NCI-H82 (cell line): ENCODE measurements around the gene CCM2.

Experiments used
- DNase-seq: peaks from one replicate; lab custom pipeline; 2025; lab: John Stamatoyannopoulos, UW

Gene CCM2

GRCh38 chr7:45082831-45083331 is 82.9 kb downstream of the CCM2 start:
- no peak for DNase-seq

- no peak for DNase-seq
Measured at GRCh38 chr7:45084336-45084735, 84.3 kb downstream of the CCM2 start.

- DNase-seq, result no peak
Measured at GRCh38 chr7:45084901-45085618, 85.1 kb downstream of the CCM2 start.

- no peak for DNase-seq
Measured at GRCh38 chr7:45085619-45086200, 85.7 kb downstream of the CCM2 start.

- no peak for DNase-seq
Measured at GRCh38 chr7:45086331-45087065, 86.5 kb downstream of the CCM2 start.

- no peak for DNase-seq
Measured at GRCh38 chr7:45087301-45088145, 87.5 kb downstream of the CCM2 start.

- DNase-seq, result peak; percentile 24
Measured at GRCh38 chr7:45088146-45088701, 88.2 kb downstream of the CCM2 start.

- DNase-seq, result peak; percentile 82
Measured at GRCh38 chr7:45088821-45089340, 88.9 kb downstream of the CCM2 start, which contains the start of gene NACAD. TSS of gene NACAD (minus strand) at chr7:45088969. CDS start at chr7:45088894, 75 bp downstream.

GRCh38 chr7:45089341-45089891 is 89.4 kb downstream of the CCM2 start:
- DNase-seq, result peak; percentile 83

GRCh38 chr7:45092100-45092930 is 92.3 kb downstream of the CCM2 start:
- DNase-seq, result no peak

- DNase-seq, result no peak
Measured at GRCh38 chr7:45092931-45093235, 92.9 kb downstream of the CCM2 start.

GRCh38 chr7:45098983-45099839 is 99.2 kb downstream of the CCM2 start:
- DNase-seq, result peak; percentile 18

- DNase-seq, result no peak
Measured at GRCh38 chr7:45099891-45100760, 100.1 kb downstream of the CCM2 start.

- DNase-seq, result no peak
Measured at GRCh38 chr7:45100761-45101480, 100.9 kb downstream of the CCM2 start.

GRCh38 chr7:45101748-45102147 is 101.7 kb downstream of the CCM2 start:
- no peak for DNase-seq

- no peak for DNase-seq
Measured at GRCh38 chr7:45102785-45103712, 103.0 kb downstream of the CCM2 start.
